Fibroblast of skin of left biceps (primary cell): ENCODE measurements around the gene SERPINH1.
"Not testable (repeated sequence)": the region's sequence is repeated elsewhere in the genome, so short reads cannot be mapped to it uniquely, and the experiment has no call there.

Source experiments
- DNase-seq, 2 experiments: peaks; one replicate each; pipeline ENCODE4 v3.0.0-alpha.2; 2013; ENCODE audit warnings: low read depth in 2 of 2

The SERPINH1 gene

DNA sequence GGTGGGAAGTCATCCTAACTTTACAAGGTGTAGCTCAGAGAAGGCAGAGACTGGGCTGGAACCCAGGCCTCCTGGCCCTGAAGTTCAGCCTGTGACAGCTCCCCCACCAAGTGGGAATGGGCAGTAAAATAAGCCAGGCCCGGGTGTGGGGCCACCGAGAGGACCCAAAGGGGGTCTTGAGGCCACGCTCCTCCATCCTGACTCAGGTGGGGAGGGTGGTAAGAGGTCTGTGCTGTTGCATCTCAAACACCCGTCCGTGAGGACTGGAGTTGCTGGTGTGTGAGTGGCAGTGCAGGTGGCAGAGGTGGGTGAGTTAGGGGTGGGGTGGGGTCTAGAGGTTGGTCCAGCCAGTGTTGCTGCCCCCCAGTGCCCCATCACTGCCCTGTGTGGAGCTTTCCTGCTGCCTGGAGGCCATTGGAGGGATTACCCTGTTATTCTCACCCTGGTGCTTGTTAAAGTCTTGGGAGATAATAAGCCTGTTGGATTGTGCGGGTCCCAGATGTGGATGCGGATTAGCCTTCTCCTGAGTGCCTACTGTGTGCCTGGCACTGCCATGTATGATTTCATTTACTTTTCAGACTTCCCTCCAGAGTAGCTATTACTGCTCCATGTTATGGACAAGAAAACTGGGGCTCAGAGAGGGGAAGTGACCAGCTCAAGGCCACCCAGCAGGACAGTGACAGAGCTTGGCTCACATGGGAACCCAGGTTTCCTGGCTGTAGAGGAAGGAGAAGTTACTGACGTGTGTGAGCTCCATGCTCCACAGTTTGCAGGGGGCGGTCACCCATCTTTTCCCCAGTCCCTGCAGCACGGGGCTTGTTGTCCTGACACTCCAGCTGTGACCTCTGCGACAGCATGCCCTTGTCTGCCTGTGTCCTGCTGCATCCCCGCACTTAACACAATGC, 12.9 kb downstream of the SERPINH1 start:
- no peak for DNase-seq

DNA sequence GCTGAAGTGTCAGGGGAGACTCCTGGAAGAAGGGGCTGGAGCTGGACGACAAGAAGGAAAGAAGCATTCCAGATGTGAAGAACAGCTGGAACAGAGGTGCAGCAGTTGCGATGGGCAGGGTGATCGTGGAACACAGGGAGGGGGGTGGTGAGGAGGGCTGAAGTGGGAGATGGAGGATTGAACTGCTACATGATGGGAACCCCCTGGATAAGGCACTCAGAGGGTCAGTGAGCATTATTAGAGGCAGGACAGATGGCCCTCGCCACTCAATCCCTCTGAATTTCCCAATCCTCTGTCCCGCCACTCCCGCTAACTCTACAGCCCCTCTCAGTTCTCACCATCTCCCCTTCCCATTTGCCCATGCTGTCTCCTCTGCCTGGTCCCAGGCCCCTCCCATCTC, 14.0 kb downstream of the SERPINH1 start:
- DNase-seq, result no peak

DNA sequence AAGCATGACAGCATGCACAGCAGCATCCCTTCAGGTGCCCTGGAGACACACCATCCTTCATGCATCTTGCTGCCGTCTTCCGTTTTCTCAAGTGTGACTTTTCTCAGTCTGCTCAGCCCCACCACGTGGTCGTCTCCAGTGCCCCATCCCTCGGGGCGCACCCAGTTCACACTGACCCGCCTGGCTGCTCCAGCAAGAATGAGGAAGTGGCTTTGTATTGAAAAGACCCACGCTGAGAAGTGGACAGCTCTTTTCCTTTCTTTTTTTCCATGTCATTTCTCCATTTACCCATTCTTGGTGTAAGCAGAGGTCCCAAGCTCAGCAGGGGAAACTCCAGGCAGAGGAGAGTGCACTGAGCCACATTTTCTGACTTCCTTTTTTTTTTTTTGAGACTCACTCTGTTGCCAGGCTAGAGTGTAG, 14.5 kb downstream of the SERPINH1 start:
- no peak for DNase-seq

- no peak for DNase-seq
Measured at GRCh38 chr11:75577207-75577606, 15.2 kb downstream of the SERPINH1 start.

DNA sequence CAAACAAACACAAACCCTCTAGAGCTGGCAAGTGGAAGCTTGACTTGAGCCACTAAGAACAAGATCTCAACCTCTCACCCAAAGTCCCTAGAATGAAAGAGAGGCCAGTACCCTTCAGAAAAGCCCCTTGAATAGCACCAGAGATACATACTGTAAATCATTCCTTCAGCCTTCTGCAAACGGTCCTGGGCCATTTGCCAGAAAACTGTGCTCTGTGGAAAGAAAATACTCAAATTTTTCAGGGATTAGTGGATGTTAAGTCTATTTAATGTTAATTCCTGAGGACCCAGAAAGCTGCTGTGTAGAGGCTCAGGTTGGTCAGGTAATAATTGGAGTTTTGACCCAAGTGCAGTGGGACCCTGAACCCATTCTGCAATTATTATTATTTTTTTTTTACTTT, 16.9 kb downstream of the SERPINH1 start:
- DNase-seq, result no peak

DNA sequence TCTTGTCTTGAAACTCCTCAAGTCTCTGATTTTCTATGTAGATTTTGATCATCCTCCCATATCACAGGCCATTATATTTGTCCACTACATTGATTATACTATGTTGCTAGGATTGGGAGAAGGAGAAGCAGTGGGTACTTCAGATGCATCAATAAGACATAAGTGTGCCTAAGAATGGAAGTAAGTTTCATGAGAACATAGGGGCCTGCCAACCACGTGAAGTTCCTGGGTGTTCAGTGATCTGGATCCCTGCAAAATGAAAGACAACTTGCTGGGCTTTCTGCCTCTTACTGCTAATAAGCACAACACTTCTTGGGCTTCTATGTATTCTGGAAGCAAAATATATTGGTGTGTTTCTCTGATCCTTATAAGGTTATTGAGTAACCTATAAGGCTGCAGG, 17.8 kb downstream of the SERPINH1 start:
- DNase-seq, result no peak

DNA sequence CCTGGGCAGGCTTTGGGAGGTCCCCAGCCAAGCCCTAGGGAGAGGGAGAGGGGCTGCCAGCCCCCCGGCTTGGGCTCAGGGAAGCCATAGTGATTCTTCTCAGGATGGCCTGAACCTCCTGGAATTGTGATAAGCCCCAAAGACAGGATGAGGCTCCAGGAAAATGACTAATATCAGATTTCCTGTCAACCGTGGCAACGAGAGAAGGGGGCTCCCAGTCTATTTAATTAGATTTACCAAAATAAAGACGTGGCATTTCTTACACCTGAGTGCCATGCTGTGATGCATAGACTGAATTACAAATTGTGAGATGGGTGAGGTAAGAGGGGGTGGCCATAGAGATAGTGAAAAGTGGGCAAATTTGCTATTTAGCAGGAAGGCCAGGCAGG, 20.4 kb downstream of the SERPINH1 start:
- no peak for DNase-seq

GRCh38 chr11:75582895-75583717, 21.1 kb downstream of the SERPINH1 start:
- no peak for DNase-seq

DNA sequence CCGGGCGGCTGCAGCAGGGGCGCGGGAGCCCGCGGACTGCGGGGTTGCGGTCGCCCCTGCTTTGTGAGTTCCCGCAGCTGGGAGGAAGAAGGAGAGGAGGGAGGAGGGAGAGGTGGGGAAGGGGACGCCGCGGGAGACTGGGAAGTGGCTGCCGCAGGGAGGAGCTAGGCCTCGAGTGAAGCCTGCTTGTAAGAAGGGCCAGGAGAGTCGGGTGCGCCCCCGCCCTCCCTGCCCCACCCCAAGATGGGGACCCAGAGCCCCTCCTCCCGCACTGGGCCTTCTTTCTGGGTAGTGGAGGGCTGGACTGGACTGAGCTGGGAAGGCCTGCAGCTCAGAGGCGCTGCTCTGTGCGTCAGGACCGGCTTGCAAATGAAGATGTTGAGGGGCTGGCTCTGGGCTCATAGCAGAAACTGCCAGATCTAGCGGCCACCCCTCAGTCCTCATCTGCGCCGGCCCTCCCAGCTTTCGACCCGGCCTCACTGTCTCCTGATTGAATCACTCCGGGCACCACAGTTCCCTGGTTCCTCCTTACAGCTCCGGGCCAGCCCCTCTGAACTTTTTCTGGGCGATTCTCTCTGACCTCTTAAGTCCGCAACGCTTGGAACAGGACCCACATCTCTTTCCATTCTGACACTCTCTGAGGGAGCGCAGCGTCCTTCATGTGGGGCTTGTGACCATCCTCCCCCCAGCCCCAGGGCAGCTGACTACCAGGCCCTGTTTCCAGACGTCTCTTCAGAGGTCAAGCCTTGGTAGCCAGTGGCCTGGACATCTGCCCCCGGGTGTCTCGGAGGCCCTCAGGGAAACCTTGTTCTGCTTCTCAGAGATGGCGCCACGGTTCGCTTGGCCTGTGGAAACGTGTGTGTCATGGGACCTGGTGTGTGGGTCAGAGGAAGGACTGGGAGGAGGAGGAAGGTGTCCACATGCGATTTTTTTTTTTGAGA, 21.9 kb downstream of the SERPINH1 start:
- DNase-seq, result no peak

GRCh38 chr11:75584659-75585292, 22.7 kb downstream of the SERPINH1 start:
- DNase-seq, result not testable (repeated sequence)

GRCh38 chr11:75585293-75585670, 23.2 kb downstream of the SERPINH1 start:
- DNase-seq, result no peak

GRCh38 chr11:75586395-75586794, 24.3 kb downstream of the SERPINH1 start:
- DNase-seq, result no peak

GRCh38 chr11:75588051-75588481, 26.0 kb downstream of the SERPINH1 start:
- no peak for DNase-seq

DNA sequence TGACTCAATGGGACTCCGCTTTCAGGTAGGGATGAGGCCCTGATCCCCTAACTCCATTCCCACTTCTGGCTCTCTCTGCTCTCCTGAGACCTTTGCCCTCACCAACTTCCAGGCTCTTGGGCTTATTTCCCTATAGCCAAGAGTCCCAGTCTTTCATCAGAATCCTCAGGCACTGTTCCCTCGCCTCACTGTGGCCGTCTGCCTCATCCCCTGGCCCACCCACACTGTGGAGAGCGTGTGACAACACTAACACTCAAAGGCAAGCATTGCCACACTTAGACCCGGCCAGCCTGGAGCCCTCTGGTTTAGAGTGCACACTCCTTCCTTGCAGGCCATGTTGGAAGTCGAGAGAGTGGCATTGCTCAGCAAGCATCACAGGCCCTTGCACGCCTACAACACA, 27.0 kb downstream of the SERPINH1 start:
- DNase-seq, result no peak

DNA sequence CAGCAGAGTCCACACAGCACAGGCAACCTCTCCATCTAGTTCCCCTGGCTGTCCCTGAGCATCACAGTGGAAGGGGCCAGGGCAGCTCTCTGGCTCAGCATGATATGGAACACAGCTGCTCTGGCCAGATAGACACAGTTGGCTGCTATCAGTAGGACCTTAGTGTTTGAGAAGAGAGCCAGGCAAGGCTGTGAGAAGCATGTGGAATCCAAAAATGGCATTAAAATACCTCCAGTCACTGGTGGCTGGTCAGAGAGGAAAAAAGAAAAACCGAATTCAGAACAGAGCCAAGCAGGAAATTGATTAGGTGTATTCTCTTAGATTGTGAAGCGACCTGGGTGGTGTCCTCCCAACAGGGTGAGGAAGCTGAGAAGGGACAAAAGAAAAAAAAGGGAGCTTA, 27.9 kb downstream of the SERPINH1 start:
- DNase-seq, result no peak

DNA sequence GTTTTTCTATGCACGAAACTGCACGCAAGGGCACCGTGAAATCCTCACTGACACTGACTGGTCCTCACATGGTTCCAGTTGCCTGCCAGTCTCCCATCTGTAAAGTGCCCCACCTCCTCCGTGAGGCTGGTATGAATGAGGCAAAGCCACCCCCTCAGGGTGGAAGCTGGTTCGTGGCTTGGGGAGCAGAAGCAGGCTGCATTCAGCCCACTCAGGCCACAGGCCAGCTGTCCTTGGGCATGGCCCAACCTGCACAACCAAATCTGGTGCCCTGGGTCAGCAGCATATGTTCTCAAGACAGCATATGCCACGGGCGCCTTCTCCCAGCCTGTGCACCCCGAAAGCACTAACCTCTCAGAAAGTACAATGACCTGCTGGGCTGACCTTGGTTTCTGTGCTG, 29.3 kb downstream of the SERPINH1 start:
- no peak for DNase-seq

GRCh38 chr11:75591966-75592365, 29.9 kb downstream of the SERPINH1 start:
- no peak for DNase-seq

GRCh38 chr11:75592715-75593114, 30.7 kb downstream of the SERPINH1 start:
- DNase-seq, result no peak

DNA sequence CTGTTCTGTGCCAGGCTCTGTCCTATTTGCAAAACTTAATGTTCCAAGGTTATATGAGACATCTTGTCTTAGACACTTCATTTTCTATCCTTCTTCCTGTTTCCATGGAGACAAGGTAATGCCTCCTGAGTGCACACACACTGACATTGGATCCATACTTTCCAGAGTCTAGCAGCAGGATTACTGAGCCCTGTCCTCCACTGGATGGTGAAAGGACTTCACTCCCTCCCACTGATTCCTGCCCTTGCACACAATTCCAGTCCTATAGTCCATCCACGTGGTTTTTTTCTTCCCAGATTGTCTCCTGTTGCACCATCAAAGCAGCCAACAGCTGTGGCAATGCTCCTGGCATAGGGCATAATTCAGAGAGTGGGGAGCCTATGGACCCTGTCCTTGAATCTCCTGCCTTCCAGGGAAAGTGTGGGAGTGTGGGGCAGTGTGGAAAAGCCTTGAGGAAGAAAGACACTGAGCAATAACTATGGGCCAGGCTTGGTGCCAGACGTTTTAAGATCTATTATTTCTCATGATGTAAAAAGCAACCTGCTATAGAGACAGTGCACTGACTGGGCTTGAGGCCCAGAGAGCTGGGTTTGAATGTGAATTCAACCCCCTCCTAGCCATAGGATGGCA, 31.3 kb downstream of the SERPINH1 start:
- no peak for DNase-seq

GRCh38 chr11:75594211-75594610, 32.2 kb downstream of the SERPINH1 start:
- no peak for DNase-seq

DNA sequence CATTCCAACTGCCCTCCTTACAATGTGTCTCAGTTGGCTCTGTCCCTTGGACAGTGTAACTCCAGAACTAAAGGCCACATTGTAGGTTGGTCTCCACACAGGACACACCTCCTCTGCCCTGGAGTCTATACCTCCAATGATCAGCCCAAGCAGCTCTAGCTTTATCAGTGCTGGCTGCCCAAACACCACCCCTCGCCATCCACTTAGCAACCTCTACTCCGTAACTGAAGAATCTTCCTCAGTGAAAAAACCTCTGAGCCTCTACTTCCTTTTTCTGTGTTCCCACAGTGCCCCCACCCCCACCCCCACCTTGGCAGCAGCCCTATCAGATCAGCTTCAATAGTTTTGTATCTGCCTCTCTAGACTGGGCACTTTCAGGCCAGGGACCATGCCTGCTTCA, 33.4 kb downstream of the SERPINH1 start:
- DNase-seq, result no peak
